ENCODE data around the gene EZR. TPM values are rescaled to one million over a fixed set of nuclear protein-coding genes. Genes with fewer than 3 reads are reported as not detected.

Gene EZR
- 42.4 and 52.7 TPM in 2 replicates for total RNA-seq

DNA sequence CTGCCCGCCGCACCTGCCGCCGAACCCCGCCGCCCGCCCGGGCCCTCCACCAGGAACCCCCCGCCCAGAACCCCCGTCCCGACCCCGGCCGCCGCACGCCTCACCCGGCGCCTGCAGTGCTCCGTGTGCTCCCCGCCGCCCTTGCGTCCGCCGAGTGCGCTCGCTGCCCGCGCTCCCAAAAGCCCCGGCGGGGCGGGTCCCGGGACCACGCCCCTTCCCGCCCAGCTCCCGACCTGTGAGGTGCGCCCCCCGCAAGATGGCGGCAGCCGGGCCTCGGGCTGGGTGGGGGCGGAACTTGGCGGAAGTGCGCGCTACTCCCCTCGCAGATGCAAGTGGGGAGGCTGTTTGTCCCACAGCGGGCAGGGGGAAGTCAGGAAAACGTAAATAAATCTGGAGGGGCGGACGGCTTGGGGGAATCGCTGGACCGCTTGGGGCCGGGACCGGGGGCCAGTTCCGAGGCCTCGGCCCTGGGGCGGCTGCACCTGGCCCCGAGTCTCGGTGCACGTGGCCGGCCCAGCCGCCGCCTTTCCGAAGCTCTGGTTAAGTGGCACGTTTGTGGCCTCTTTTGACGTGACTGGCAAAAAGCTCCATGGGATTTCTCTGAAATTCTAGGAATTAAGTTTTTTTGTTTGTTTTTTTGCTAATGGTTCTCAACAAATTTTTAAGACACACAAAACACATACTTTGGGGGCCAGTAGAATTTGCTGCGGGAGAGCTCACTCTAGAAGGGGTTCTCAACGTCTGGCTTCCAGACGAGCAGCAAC is at the start of gene EZR:
EZR (minus strand) TSS at position 156 of the 764 bp plus-strand sequence. CDS start 1,275 bp downstream, outside the sequence.

Other genes starting within 250 kb of the EZR start
- gene DYNLT1, start 174.6 kb downstream of the EZR start, total RNA-seq, result 107 and 108 TPM in 2 replicates
- gene SYTL3, start 169.3 kb downstream of the EZR start, total RNA-seq, result 1.8 and 5.2 TPM in 2 replicates
- gene RSPH3, start 180.8 kb upstream of the EZR start, total RNA-seq, result 3.6 and 7.6 TPM in 2 replicates
- not detected in 2 replicates for gene TAGAP, start 225.6 kb upstream of the EZR start, total RNA-seq

Measured in cardiac atrium fibroblast (primary cell).